Activated naive CD4-positive, alpha-beta T cell (primary cell): Measurements from ENCODE around the gene FAM25G.
"Not testable (repeated sequence)": the region's sequence is repeated elsewhere in the genome, so short reads cannot be mapped to it uniquely, and the experiment has no call there.

Experiments used
- DNase-seq, 4 experiments: peaks; one replicate each; lab custom pipeline; 2025; lab: John Stamatoyannopoulos, UW

FAM25G gene

GRCh38 chr10:47491600-47491999 lies at the start of gene FAM25G:
Gene FAM25G (minus strand): TSS chr10:47491700. CDS start chr10:47491674, 26 bp downstream.
- not testable (repeated sequence) for DNase-seq

DNA sequence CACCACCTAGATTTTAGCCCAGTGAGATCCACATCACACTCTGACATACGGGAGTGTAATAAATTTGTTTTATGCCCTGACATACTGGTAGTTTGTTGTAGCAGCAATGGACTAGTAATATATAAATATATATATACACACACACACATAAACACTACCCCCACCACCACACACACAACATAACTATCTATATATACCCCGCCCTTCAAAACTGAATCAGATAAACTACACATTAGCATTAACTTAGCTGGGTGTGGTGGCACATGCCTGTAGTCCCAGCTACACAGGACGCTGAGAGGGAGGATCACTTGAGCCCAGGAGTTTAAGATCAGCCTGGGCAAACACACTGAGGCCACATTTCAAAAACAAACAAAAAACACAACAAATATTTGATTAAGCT lies 44.9 kb upstream of the FAM25G start:
- not testable (repeated sequence) for DNase-seq

DNA sequence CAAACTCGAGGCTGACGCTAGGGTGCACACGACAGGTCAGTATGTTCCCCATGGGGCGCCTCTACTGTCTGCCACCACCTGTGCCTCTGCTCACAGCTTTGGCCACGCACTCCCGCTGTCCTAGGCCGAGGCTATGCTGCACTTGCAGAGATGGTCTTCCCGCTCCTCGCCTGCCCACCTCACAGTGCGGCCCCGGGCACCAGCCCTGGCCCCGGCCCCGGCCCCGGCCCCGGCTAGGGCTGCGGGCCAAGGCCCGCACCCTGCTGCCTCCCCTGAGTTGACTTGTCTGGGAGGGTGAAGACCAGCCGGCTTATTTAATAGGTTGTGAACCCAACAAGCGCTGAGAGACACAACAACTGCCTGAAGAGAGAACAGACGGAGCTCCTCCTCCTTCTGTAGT lies 32.0 kb upstream of the FAM25G start, which contains the start of gene AGAP9:
TSS of gene AGAP9 (minus strand) at position 164 of the 400 bp plus-strand sequence. CDS start at position 52, 112 bp downstream.
- DNase-seq: not testable (repeated sequence)

- DNase-seq: not testable (repeated sequence)
Measured at GRCh38 chr10:47502313-47502712, 10.8 kb upstream of the FAM25G start.

DNA sequence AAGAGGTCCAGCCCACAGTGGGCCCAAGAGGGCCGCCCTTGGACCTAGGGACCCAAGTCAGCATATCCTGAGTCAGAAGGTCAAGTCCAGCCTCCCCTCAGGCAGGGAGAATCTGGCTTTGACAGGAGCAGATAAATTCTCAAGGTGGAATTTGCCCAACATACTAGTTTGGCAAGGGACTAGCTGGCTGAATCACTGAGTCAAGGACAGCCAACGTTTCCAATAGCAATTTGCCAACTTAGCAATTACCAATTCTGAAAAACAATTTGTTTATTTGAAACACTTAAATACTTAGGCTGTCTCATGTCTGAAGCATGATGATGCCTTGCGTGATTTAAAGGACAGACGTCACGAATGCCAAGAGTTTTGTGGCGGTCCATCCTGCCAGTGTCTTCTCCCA lies 2.7 kb upstream of the FAM25G start:
- DNase-seq: not testable (repeated sequence)

DNA sequence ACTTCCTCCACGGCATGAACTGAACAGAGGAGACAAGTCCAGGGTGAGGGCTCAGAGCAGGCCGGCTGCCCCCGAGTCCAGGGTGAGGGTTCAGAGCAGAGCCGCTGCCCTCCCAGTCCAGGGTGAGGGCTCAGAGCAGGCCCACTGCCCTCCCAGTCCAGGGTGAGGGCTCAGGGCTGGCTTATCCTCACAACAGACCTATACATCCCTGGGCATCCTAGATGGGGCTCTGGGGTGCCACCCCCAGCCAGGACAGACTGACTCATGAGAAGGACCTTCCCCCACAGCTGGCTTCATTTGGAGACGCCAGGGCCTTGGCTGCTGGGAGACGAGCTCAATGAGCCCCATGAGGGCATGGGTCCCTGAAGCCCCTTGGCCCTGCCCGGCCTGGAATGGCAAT lies 1.9 kb downstream of the FAM25G start:
- not testable (repeated sequence) for DNase-seq

GRCh38 chr10:47485943-47486342 lies 5.6 kb downstream of the FAM25G start:
- not testable (repeated sequence) for DNase-seq

- not testable (repeated sequence) for DNase-seq
Measured at GRCh38 chr10:47484786-47485185, 6.7 kb downstream of the FAM25G start.

DNA sequence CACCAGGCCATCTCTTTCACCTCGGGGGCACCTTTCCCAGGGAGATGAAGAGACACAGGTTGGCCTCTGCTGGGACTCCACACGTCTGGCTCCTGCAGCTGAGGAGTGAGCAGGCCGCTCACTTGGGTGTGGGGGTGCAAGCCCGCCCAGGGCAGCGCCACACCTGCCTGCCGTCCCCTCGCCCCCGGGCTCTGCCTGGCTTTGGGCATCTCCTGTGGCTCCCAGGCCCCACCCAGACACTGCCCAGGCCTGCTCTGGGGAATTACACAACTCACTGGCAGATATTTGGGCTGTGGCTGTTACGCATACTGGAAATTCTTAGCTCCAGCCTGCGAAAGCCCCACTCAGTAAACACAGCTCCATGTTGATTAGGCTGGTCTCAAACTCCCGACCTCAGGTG lies 7.6 kb downstream of the FAM25G start, which contains the start of gene ANXA8:
TSS of gene ANXA8 (minus strand) at position 193 of the 400 bp plus-strand sequence. CDS start at position 11, 182 bp downstream.
- not testable (repeated sequence) for DNase-seq

DNA sequence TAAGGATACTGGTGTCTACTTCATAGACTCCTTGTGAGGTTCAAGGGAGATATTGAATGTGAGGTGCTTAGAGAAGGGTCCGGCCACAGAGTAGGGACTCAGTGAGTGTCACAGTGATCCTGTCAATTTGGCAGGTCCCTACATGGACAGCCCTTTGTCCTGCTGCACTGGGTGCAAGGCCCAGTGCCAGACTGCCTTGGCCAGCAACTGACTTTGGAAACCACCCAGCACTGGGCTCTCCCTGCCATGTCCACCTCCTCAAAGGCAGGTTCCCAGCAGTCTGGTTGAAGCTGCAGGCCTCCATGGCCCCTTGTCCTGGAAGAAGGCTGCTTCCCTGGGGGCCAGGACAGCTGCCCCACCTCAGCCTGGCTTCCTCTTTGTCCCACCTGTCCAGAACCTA lies 9.1 kb downstream of the FAM25G start:
- DNase-seq: not testable (repeated sequence)

DNA sequence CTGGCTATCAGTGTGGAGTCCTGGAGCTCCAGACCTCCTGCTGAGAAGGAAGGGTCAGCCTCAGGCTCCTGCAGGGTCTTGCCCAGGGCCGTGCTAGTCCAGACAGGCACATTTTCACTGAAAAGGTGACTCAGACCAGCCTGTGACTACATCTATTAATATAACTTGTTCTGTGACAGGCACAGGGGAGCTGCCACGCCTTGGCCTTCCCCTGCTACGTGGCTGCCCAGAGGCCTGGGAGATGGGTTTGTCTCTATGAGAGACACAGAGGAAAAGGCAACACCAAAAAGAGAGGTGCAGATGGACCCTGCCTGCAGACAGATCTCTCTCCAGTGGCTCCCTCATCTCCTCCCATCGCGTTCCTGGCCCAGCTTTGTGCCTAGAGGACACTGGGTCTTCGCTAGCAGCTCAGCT lies 9.7 kb downstream of the FAM25G start:
- not testable (repeated sequence) for DNase-seq

- not testable (repeated sequence) for DNase-seq
Measured at GRCh38 chr10:47481182-47481766, 10.2 kb downstream of the FAM25G start.

DNA sequence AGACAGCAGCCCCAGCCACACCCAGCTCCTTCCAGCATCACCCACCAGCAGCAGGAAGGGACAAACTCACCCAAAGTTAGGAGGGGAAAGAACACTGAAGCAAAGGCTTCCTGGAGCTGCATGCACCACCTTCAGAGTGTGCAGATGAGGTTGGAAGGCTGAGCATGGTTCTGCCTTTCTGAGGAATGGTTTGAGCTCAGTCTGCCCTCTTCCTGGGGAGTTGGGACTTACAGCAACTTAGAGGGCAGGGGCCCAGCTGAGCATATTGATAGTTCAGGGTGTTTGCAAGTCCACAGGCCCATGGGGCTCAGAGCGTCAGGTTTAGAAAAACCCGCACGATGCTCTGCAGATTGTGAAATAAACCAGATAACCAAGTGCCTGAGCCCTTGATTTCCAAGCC lies 11.4 kb downstream of the FAM25G start:
- not testable (repeated sequence) for DNase-seq

DNA sequence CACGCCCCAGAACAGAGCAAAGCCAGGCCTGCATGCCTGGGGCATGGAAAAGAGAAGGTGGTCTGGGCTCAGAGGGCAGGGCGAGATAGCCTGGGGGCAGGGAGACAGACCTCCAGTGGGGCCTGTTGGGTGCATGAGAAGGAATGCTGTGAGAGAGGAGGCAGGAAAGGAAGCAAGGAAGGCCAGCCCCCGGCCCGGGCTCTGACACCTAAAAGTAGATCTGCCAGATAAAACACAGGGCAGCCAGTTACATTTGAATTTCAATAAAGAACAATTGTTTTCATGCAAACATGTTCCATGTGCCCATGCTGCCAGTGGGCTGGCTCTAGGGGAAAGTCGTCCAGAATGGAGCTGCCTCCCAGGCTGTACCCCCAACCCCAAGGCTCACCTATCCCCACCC lies 13.4 kb downstream of the FAM25G start:
- DNase-seq: not testable (repeated sequence)

- DNase-seq: not testable (repeated sequence)
Measured at GRCh38 chr10:47477078-47477477, 14.4 kb downstream of the FAM25G start.

DNA sequence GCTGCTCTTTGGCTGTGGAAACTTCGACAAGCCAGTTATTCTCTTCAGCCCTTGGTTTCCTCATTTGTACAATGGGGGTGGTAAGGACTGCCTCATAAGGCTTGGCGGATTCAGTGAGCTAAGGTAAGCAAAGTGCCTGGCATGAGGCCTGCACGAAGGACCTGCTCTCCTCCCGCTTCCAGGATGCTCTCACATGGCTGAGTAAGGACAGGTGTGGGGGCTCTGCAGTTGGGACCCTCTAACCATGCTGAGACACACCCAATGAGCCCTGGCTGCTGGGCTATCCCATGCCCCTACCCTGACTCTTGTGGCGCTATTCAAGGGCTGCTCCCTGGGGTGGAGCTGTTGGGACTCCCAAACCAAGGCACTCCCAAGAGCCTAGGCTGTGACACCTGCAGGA lies 16.4 kb downstream of the FAM25G start:
- DNase-seq: not testable (repeated sequence)

GRCh38 chr10:47473516-47473915 lies 18.0 kb downstream of the FAM25G start:
- not testable (repeated sequence) for DNase-seq

GRCh38 chr10:47472647-47473046 lies 18.9 kb downstream of the FAM25G start:
- DNase-seq: not testable (repeated sequence)

GRCh38 chr10:47472072-47472471 lies 19.4 kb downstream of the FAM25G start:
- not testable (repeated sequence) for DNase-seq

- not testable (repeated sequence) for DNase-seq
Measured at GRCh38 chr10:47468731-47469528, 22.6 kb downstream of the FAM25G start.

DNA sequence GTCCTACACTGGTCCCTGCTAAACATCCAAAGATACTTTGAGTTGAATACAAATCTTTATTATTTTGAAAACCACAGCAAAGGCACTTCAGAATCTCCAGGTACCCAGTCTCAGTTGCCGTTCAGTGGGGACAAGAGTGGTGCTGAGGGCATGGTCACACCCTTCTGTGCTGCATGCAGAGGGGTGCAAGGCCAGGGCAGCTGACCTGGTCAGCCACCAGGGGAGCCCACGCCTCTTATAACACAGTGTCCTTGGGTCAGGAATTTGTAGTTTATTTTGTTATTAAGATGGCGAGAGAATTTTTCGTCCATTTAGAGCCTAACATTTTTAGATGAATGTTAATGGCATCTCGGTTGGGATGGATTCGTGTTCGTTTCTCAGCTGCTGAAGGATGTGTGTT lies 23.5 kb downstream of the FAM25G start:
- DNase-seq: not testable (repeated sequence)

DNA sequence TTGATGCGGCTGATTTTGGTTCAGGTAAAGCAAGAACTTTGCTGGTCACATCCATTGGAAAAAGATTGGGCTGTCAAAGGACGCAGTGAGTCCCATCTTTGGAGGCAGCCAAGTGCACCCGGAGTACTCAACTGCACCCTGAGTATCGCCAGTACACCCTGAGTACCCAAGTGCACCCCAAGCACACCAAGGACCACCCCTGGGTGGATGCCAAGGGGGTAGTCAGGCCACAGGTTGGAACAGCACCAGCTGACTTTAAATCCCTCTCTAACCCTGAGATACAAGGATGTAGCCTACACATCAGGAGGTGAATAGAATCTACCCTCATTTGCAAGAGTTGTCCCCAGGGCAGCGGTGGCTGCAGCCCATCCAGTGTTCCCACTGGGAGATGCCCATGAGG lies 24.0 kb downstream of the FAM25G start:
- not testable (repeated sequence) for DNase-seq
